IPS-15b (cell line): ENCODE data around the gene MREG.

Source experiments
- H3K27me3 ChIP-seq: one replicate; pipeline ENCODE4 v1.6.1; 2013; ENCODE audit warnings: low read length; ENCODE audit not compliant: control insufficient read depth, insufficient read depth
- H3K36me3 ChIP-seq: one replicate; pipeline ENCODE4 v1.6.1; 2013; ENCODE audit warnings: low read length; ENCODE audit not compliant: control insufficient read depth, insufficient read depth
- H3K4me1 ChIP-seq: one replicate; pipeline ENCODE4 v1.6.1; 2013; ENCODE audit warnings: mild to moderate bottlenecking, low read length; ENCODE audit not compliant: control insufficient read depth, insufficient read depth
- H3K4me3 ChIP-seq: one replicate; pipeline ENCODE4 v1.5.1; 2013; ENCODE audit warnings: low read depth, low read length
- H3K9ac ChIP-seq: one replicate; pipeline ENCODE4 v1.6.1; 2013; ENCODE audit warnings: low read depth, mild to moderate bottlenecking, low read length
- H3K9me3 ChIP-seq: one replicate; pipeline ENCODE4 v1.6.1; 2013; ENCODE audit warnings: mild to moderate bottlenecking, low read length; ENCODE audit not compliant: control insufficient read depth, insufficient read depth

MREG gene

GRCh38 chr2:216013080-216013909 lies at the start of gene MREG:
TSS of gene MREG (minus strand) at chr2:216013551. CDS start at chr2:216013327, 224 bp downstream.
- Histone ChIP-seq H3K9ac (peak within 1 kb of the TSS; percentile 83), H3K4me3 (peak within 1 kb of the TSS; percentile 92), H3K9me3 (no peaks in the 10 kb centered on the region), H3K4me1 (peaks cover 4% of the 10 kb centered on the region), H3K27me3 (no peaks in the 10 kb centered on the region), H3K36me3 (no peaks in the 10 kb centered on the region)

- no peak overlapping the region for H3K9ac ChIP-seq
- H3K4me3 ChIP-seq = no peak overlapping the region
- no peaks in the 10 kb centered on the region for H3K9me3 ChIP-seq
- H3K36me3 ChIP-seq = peaks cover 4% of the 10 kb centered on the region
- H3K27me3 ChIP-seq = no peaks in the 10 kb centered on the region
- H3K4me1 ChIP-seq = no peaks in the 10 kb centered on the region
Measured at GRCh38 chr2:216059233-216059834, 46.0 kb upstream of the MREG start.

GRCh38 chr2:216057688-216058193 lies 44.4 kb upstream of the MREG start:
- H3K9me3 ChIP-seq = no peaks in the 10 kb centered on the region
- no peak overlapping the region for H3K4me3 ChIP-seq
- no peak overlapping the region for H3K9ac ChIP-seq
- H3K4me1 ChIP-seq = no peaks in the 10 kb centered on the region
- no peaks in the 10 kb centered on the region for H3K36me3 ChIP-seq
- H3K27me3 ChIP-seq = no peaks in the 10 kb centered on the region

GRCh38 chr2:216056739-216057138 lies 43.4 kb upstream of the MREG start:
- no peak overlapping the region for H3K4me3 ChIP-seq
- no peaks in the 10 kb centered on the region for H3K36me3 ChIP-seq
- H3K27me3 ChIP-seq = no peaks in the 10 kb centered on the region
- H3K4me1 ChIP-seq = no peaks in the 10 kb centered on the region
- H3K9me3 ChIP-seq = no peaks in the 10 kb centered on the region
- H3K9ac ChIP-seq = no peak overlapping the region

- Histone ChIP-seq H3K27me3 (no peaks in the 10 kb centered on the region), H3K9me3 (no peaks in the 10 kb centered on the region), H3K4me1 (peaks cover 5% of the 10 kb centered on the region), H3K4me3 (no peak overlapping the region), H3K36me3 (no peaks in the 10 kb centered on the region), H3K9ac (no peak overlapping the region)
Measured at GRCh38 chr2:216055680-216056079, 42.3 kb upstream of the MREG start.

- Histone ChIP-seq H3K9ac (no peak overlapping the region), H3K4me1 (peaks cover 5% of the 10 kb centered on the region), H3K4me3 (no peak overlapping the region), H3K36me3 (no peaks in the 10 kb centered on the region), H3K27me3 (no peaks in the 10 kb centered on the region), H3K9me3 (no peaks in the 10 kb centered on the region)
Measured at GRCh38 chr2:216052420-216052819, 39.1 kb upstream of the MREG start.

- no peaks in the 10 kb centered on the region for H3K36me3 ChIP-seq
- no peak overlapping the region for H3K9ac ChIP-seq
- no peak overlapping the region for H3K4me3 ChIP-seq
- H3K4me1 ChIP-seq = peaks cover 5% of the 10 kb centered on the region
- H3K9me3 ChIP-seq = no peaks in the 10 kb centered on the region
- H3K27me3 ChIP-seq = no peaks in the 10 kb centered on the region
Measured at GRCh38 chr2:216051350-216051749, 38.0 kb upstream of the MREG start.

GRCh38 chr2:216049452-216049851 lies 36.1 kb upstream of the MREG start:
- no peaks in the 10 kb centered on the region for H3K36me3 ChIP-seq
- no peak overlapping the region for H3K9ac ChIP-seq
- H3K4me1 ChIP-seq = peaks cover 5% of the 10 kb centered on the region
- H3K4me3 ChIP-seq = no peak overlapping the region
- H3K27me3 ChIP-seq = no peaks in the 10 kb centered on the region
- H3K9me3 ChIP-seq = no peaks in the 10 kb centered on the region

GRCh38 chr2:216047397-216047796 lies 34.0 kb upstream of the MREG start:
- Histone ChIP-seq H3K9me3 (no peaks in the 10 kb centered on the region), H3K4me1 (peaks cover 5% of the 10 kb centered on the region), H3K36me3 (no peaks in the 10 kb centered on the region)

GRCh38 chr2:216044883-216045486 lies 31.6 kb upstream of the MREG start:
- no peaks in the 10 kb centered on the region for H3K27me3 ChIP-seq
- no peak overlapping the region for H3K4me3 ChIP-seq
- no peaks in the 10 kb centered on the region for H3K9me3 ChIP-seq
- H3K36me3 ChIP-seq = peaks cover 4% of the 10 kb centered on the region
- H3K4me1 ChIP-seq = no peaks in the 10 kb centered on the region
- H3K9ac ChIP-seq = no peak overlapping the region

More at GRCh38 chr2:216047397-216047796, 34.0 kb upstream of the MREG start:
- Histone ChIP-seq H3K27me3 (no peaks in the 10 kb centered on the region), H3K4me3 (no peak overlapping the region), H3K9ac (no peak overlapping the region)

GRCh38 chr2:216043949-216044348 lies 30.6 kb upstream of the MREG start:
- no peaks in the 10 kb centered on the region for H3K9me3 ChIP-seq
- H3K4me1 ChIP-seq = no peaks in the 10 kb centered on the region
- no peak overlapping the region for H3K9ac ChIP-seq
- H3K27me3 ChIP-seq = no peaks in the 10 kb centered on the region
- peaks cover 4% of the 10 kb centered on the region for H3K36me3 ChIP-seq
- H3K4me3 ChIP-seq = no peak overlapping the region
